Loucy (cell line): ENCODE measurements around the gene CLMN.

ENCODE experiments used
- CTCF ChIP-seq: fragments of 200-600 bp; sonication (generic); conservative IDR thresholded peaks from 2 replicates; pipeline ENCODE4 v1.5.1; 2014; ENCODE audit warnings: mild to moderate bottlenecking, antibody characterized with exemption, low read length
- EZH2phosphoT487 ChIP-seq: fragments of 200-600 bp; IDR thresholded peaks from 2 replicates; pipeline ENCODE4 v1.6.1; 2018; ENCODE audit warnings: antibody characterized with exemption, mild to moderate bottlenecking, moderate library complexity, borderline replicate concordance

GRCh38 chr14:95134304-95134933 is 185.3 kb downstream of the CLMN start:
- TF ChIP-seq CTCF (no peak), EZH2phosphoT487 (no peak)
